ENCODE measurements around the gene PPEF2. TPM values are rescaled to one million over a fixed set of nuclear protein-coding genes. Genes with fewer than 3 reads are reported as not detected.

The PPEF2 gene
- total RNA-seq, 1 donor from 2014 or later = not detected

DNA sequence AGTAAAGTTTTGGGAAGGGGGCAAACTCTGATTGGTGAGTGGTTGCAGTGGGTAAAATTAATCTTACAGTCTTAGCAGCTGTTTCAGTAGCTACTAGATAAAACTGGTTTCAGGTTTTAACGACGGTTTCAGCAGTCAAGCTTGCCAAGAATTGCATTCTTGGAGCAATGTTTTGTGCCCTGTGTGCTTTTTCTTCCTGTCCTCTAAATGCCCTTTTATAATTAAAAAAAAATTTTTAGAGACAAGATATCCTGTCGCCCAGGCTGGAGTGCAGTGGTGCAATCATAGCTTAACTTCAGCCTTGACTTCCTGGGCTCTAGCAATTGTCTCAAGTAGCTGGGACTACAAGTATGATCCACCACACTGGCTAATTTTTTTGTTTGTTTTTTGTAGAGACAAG lies 6.3 kb upstream of the PPEF2 start:
- no peak for DNase-seq (ENCODE audit: low read depth)
- Mint-ChIP-seq H3K27ac (ENCODE audit: unreplicated experiment) (no peak overlapping the region), H3K4me1 (ENCODE audit: low read depth, unreplicated experiment) (no peaks in the 10 kb centered on the region), H3K36me3 (ENCODE audit: low read depth, unreplicated experiment) (no peaks in the 10 kb centered on the region), H3K4me3 (ENCODE audit: unreplicated experiment) (no peak overlapping the region), H3K27me3 (ENCODE audit: low read depth, unreplicated experiment) (peaks cover 2% of the 10 kb centered on the region), H3K9me3 (ENCODE audit: unreplicated experiment) (peaks cover 3% of the 10 kb centered on the region)
- no peak overlapping the region for H3K4me3 ChIP-seq (ENCODE audit: insufficient read depth, low read depth, low read length)
- TF ChIP-seq, protein P1, sequence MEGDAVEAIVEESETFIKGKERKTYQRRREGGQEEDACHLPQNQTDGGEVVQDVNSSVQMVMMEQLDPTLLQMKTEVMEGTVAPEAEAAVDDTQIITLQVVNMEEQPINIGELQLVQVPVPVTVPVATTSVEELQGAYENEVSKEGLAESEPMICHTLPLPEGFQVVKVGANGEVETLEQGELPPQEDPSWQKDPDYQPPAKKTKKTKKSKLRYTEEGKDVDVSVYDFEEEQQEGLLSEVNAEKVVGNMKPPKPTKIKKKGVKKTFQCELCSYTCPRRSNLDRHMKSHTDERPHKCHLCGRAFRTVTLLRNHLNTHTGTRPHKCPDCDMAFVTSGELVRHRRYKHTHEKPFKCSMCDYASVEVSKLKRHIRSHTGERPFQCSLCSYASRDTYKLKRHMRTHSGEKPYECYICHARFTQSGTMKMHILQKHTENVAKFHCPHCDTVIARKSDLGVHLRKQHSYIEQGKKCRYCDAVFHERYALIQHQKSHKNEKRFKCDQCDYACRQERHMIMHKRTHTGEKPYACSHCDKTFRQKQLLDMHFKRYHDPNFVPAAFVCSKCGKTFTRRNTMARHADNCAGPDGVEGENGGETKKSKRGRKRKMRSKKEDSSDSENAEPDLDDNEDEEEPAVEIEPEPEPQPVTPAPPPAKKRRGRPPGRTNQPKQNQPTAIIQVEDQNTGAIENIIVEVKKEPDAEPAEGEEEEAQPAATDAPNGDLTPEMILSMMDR (IDR thresholded peaks at IDR 0.05; ENCODE audit: insufficient read depth, low read depth, low read length) = no peak
- no peak for TF ChIP-seq EZH2 (IDR thresholded peaks at IDR 0.05; ENCODE audit: insufficient read depth, low read length)
- FAIRE-seq = no peak
- no peaks in the 10 kb centered on the region for H4K20me1 ChIP-seq (ENCODE audit: insufficient read depth, low read length)
- no peaks in the 10 kb centered on the region for H3K4me1 ChIP-seq (ENCODE audit: insufficient read depth, low read length)
- no peak overlapping the region for H2AFZ ChIP-seq (ENCODE audit: low read depth, low read length)
- H3K27me3 ChIP-seq (ENCODE audit: insufficient read depth, low read length) = no peaks in the 10 kb centered on the region
- H3K9me3 ChIP-seq (ENCODE audit: insufficient read depth, low read depth, low read length) = no peaks in the 10 kb centered on the region
- no peaks in the 10 kb centered on the region for H3K79me2 ChIP-seq (ENCODE audit: insufficient read depth, low read length)
- no peak overlapping the region for H3K4me2 ChIP-seq (ENCODE audit: low read length)
- no peak overlapping the region for H3K27ac ChIP-seq (ENCODE audit: low read depth, low read length)
- H3K9ac ChIP-seq (ENCODE audit: low read length) = no peak overlapping the region
- no peaks in the 10 kb centered on the region for H3K36me3 ChIP-seq (ENCODE audit: insufficient read depth, low read length)

DNA sequence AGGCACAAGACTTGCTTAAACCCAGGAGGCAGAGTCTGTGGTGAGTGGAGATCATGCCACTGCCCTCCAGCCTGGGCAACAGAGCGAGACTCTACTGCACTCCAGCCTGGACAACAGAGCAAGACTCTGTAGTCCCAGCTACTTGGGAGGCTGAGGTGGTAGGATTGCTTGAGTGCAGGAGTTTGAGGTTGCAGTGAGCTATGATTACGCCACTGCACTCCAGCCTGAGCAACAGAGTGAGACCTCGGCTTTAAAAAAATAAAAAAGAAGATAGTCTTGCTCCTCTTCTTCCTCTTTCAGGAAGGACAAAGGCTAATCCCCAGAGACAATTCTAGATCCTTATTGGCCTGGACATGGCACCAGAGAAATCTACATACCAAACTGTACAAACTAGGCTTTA lies 5.7 kb upstream of the PPEF2 start:
- no peak overlapping the region for H3K27ac Mint-ChIP-seq (ENCODE audit: unreplicated experiment)

DNA sequence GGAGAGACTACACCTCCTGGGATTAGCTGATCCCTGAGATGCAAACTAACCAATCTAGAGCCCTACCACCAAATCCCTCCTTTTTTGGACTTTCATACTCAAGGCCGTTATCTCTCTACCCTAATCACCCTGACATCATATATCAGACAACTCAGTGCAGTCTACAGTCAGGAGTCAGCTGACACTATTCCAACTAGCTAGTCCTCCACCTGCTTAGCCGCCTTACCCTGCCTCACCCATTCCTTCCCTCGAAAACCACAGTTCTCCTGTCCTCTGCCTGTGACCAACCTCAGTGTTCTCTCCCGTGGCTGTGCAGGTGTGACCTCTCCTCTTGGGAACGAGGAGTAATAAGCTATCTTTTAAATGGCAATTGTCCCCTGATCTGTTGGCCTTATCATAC lies 1.8 kb upstream of the PPEF2 start:
- Histone ChIP-seq H3K9me3 (ENCODE audit: insufficient read depth, low read depth, low read length) (no peaks in the 10 kb centered on the region), H3K4me2 (ENCODE audit: low read length) (no peak overlapping the region), H2AFZ (ENCODE audit: low read depth, low read length) (no peak overlapping the region), H3K27ac (ENCODE audit: low read depth, low read length) (no peak overlapping the region), H3K9ac (ENCODE audit: low read length) (no peak overlapping the region), H3K27me3 (ENCODE audit: insufficient read depth, low read length) (peaks cover 4% of the 10 kb centered on the region), H3K4me3 (ENCODE audit: insufficient read depth, low read depth, low read length) (no peak overlapping the region), H3K36me3 (ENCODE audit: insufficient read depth, low read length) (no peaks in the 10 kb centered on the region), H3K79me2 (ENCODE audit: insufficient read depth, low read length) (no peaks in the 10 kb centered on the region), H4K20me1 (ENCODE audit: insufficient read depth, low read length) (no peaks in the 10 kb centered on the region), H3K4me1 (ENCODE audit: insufficient read depth, low read length) (no peaks in the 10 kb centered on the region)
- no peaks in the 10 kb centered on the region for H3K36me3 Mint-ChIP-seq (ENCODE audit: low read depth, unreplicated experiment)
- H3K27me3 Mint-ChIP-seq (ENCODE audit: low read depth, unreplicated experiment) = peaks cover 5% of the 10 kb centered on the region
- no peaks in the 10 kb centered on the region for H3K4me1 Mint-ChIP-seq (ENCODE audit: low read depth, unreplicated experiment)
- H3K27ac Mint-ChIP-seq (ENCODE audit: unreplicated experiment) = no peak overlapping the region
- DNase-seq (ENCODE audit: low read depth) (no peak), FAIRE-seq (no peak)
- no peak overlapping the region for H3K4me3 Mint-ChIP-seq (ENCODE audit: unreplicated experiment)
- no peak for TF ChIP-seq EZH2 (IDR thresholded peaks at IDR 0.05; ENCODE audit: insufficient read depth, low read length)
- TF ChIP-seq, protein P1 (IDR thresholded peaks at IDR 0.05; ENCODE audit: insufficient read depth, low read depth, low read length) = no peak
- no peaks in the 10 kb centered on the region for H3K9me3 Mint-ChIP-seq (ENCODE audit: unreplicated experiment)

More for the DNA sequence above, 5.7 kb upstream of the PPEF2 start:
- no peak for TF ChIP-seq EZH2 (IDR thresholded peaks at IDR 0.05; ENCODE audit: insufficient read depth, low read length)
- TF ChIP-seq, protein P1 (IDR thresholded peaks at IDR 0.05; ENCODE audit: insufficient read depth, low read depth, low read length) = no peak
- Mint-ChIP-seq H3K4me1 (ENCODE audit: low read depth, unreplicated experiment) (no peaks in the 10 kb centered on the region), H3K27me3 (ENCODE audit: low read depth, unreplicated experiment) (peaks cover 2% of the 10 kb centered on the region), H3K4me3 (ENCODE audit: unreplicated experiment) (no peak overlapping the region), H3K36me3 (ENCODE audit: low read depth, unreplicated experiment) (no peaks in the 10 kb centered on the region), H3K9me3 (ENCODE audit: unreplicated experiment) (peaks cover 3% of the 10 kb centered on the region)
- no peaks in the 10 kb centered on the region for H3K36me3 ChIP-seq (ENCODE audit: insufficient read depth, low read length)
- no peak overlapping the region for H3K4me2 ChIP-seq (ENCODE audit: low read length)
- H3K9me3 ChIP-seq (ENCODE audit: insufficient read depth, low read depth, low read length) = no peaks in the 10 kb centered on the region
- no peak overlapping the region for H3K4me3 ChIP-seq (ENCODE audit: insufficient read depth, low read depth, low read length)
- H3K9ac ChIP-seq (ENCODE audit: low read length) = no peak overlapping the region
- H3K79me2 ChIP-seq (ENCODE audit: insufficient read depth, low read length) = no peaks in the 10 kb centered on the region
- H3K27ac ChIP-seq (ENCODE audit: low read depth, low read length) = no peak overlapping the region
- no peak for DNase-seq (ENCODE audit: low read depth)
- no peaks in the 10 kb centered on the region for H4K20me1 ChIP-seq (ENCODE audit: insufficient read depth, low read length)
- H3K4me1 ChIP-seq (ENCODE audit: insufficient read depth, low read length) = no peaks in the 10 kb centered on the region
- FAIRE-seq = no peak
- H3K27me3 ChIP-seq (ENCODE audit: insufficient read depth, low read length) = no peaks in the 10 kb centered on the region
- H2AFZ ChIP-seq (ENCODE audit: low read depth, low read length) = no peak overlapping the region

Measured in astrocyte (in vitro differentiated cells and primary cell).